HG02642 (cell line): ENCODE measurements around the gene SCLY.

Experiments
- ATAC-seq: cut with Tn5 transposase; IDR thresholded peaks from one replicate; pipeline ENCODE4 v1.9.1; 2021; ENCODE audit warnings: mild to moderate bottlenecking; ENCODE audit not compliant: unreplicated experiment, poor library complexity

SCLY gene

GRCh38 chr2:238134393-238134785 lies 73.6 kb downstream of the SCLY start:
- no peak for ATAC-seq

DNA sequence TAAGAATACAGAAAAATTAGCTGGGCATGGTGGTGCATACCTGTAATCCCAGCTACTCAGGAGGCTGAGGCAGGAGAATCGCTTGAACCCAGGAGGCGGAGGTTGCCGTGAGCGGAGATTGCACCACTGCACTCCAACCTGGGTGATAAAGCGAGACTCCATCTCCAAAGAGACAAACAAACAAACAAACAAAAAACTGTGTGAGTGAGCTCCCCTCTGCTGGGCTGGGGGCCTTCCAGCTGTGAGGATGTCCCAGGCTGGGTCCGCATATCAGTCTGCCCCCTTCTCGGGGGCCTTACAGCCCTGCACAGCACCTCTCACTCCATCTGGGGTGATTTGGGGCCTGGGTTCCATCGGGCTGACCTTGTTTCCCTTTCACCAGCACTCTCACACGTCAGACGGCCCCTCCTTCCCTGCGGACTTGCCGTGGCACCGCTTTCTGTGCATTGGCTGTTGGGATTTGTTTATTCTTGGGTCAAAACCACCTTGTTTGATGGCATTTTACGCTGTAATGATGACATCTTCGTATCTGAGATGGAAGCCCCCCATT lies 74.9 kb downstream of the SCLY start:
- ATAC-seq = no peak

DNA sequence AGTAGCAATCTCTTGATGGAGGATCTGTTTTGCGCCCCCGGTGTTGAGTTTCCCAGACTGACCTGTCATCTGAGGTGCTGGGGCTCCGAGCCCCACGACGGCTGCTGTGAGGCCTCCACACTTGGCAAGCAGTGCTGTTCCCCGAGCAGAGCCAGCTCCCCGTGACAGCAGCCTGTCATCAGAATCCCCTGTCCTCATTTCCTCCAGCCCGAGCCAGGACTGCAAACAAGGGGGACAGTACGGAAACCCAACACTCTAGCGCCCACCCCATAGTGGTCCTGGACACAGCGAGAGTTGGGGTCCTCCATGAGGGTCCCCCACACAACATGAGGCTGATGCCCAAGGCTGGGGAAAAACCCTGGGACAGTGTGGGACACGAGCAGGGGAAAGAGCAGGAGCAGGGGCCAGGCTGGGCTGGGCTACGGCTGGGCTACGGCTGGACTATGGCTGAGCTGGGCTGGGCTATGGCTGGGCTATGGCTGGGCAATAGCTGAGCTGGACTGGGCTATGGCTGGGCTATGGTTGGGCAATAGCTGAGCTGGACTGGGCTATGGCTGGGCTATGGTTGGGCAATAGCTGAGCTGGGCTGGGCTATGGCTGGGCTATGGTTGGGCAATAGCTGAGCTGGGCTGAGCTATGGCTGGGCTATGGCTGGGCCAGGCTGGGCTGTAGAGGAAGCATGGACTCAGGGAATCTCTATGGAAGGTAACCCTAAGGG lies 76.2 kb downstream of the SCLY start:
- no peak for ATAC-seq

DNA sequence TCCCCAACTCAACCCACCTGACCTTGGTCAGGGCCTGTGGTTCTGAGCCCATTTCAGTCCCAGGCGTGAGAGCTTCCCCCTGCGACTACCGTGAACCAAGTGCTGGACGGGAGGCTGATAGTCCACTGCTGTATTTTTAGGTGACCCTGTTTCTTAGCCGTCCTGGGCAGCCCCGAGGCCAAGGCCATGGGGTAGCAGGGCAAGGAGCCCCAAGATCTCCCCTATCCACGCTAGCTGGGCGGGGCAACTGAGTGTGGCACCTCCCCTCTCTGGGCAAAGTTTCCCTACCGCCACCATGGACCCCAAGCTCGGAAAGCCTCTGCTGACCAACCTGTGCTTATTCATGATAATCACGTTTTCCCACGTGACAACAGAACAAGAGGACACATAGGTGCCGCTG lies 77.1 kb downstream of the SCLY start:
- no peak for ATAC-seq

DNA sequence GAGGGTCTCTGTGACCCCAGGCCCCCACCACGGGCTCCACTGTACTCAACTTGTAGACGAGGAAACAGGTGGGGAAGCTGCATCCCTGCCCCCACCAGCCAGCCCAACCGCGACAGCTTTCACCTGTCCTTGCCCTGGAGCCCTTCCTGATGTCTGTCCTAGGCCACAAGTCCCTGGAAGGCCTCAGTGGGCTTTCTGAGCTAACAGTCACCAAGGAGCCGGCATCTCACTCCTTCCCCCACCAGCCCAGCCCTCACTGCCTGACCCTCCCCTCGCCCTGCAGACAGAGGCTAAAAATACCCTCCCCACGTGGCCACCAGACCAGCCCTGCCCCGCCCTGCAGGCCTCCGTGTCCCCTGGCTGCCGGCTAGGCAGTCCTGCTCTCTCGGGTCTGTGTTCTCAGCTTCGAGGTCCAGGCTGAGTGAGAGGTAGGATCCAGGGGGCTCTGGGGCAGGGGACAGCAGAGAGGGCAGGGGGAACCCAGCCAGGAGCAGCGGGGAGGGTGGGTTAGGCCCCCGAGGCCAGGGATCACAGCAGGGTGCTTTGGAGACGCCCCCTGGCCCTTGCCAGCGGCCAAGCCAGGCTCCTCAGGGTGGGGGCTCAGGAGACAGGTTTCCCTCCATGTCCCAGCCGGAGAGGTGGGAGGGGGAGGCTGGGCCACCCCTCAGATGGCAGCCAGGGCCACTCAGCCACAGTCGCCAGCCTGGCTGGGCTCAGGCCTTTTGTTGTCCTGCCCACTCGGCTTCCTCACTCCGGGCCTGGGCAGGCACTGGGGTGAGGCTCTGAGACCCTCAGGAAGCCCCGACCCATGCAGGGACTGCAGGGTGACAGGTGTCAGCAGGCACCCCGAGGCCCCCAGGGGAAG lies 77.8 kb downstream of the SCLY start, which contains the start of gene KLHL30:
TSS of gene KLHL30 (plus strand) at position 338 of the 865 bp plus-strand sequence. CDS start 2,087 bp downstream, outside the sequence.
- ATAC-seq = no peak

DNA sequence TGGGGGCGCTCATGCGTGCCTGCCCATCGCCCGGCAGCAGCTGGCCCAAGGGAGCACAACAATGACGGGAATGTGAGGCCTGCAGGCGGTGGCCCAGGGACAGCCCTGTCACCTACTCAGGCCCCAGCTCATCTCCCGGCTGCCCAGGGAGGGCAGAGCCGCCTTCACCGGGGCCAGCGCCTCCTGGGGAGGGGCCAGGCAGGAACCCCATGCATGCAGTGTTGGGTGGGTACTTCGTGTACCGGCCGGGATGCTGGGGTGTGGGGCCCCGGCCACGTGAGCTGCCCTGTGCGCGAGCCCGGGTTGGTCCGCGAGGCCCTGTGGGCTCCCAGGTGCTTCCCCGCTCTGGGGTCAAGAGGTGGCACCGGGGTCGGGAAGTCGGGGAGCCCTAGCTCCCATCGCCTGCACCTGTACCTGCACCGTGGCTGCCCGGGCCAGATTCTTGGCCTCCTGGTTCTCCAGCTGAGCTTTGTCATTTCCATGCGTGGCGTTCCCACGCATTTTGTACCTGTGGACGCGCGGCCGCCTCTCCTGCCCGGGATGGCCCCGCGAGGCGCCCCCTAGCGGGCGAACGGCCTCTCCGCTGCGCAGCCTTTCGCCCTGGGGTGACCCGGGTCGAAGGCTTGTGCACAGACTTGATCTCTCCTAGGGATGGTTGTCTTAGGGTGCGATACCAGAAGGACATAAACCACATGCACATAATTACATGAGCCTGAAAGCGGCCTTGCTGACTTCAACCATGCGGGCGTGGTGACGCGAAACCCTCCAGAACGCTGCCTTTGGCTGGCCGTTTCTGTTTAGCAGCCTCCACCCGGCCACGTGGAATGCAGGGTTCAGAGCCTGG lies 78.6 kb downstream of the SCLY start:
- ATAC-seq = no peak

GRCh38 chr2:238140040-238140439 lies 79.2 kb downstream of the SCLY start:
- no peak for ATAC-seq

DNA sequence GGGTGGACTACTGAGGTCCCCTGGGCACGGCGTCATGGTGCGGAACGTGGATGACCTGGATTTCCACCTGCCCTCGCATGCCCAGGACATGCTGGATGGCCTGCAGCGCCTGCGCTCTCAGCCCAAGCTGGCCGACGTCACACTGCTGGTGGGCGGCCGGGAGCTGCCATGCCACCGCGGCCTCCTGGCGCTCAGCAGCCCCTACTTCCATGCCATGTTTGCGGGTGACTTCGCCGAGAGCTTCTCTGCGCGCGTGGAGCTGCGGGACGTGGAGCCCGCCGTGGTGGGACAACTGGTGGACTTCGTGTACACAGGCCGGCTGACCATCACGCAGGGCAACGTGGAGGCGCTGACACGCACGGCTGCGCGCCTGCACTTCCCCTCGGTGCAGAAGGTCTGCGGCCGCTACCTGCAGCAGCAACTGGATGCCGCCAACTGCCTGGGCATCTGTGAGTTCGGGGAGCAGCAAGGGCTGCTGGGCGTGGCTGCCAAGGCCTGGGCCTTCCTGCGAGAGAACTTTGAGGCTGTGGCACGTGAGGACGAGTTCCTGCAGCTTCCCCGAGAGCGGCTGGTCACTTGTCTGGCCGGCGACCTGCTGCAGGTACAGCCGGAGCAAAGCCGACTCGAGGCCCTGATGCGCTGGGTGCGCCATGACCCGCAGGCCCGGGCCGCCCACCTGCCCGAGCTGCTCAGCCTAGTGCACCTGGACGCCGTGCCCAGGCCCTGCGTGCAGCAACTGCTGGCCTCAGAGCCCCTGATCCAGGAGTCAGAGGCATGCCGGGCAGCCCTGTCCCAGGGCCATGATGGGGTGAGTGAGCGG lies 80.1 kb downstream of the SCLY start:
- no peak for ATAC-seq

- no peak for ATAC-seq
These were observed 80.9 kb downstream of the SCLY start for GRCh38 chr2:238141541-238142318.

DNA sequence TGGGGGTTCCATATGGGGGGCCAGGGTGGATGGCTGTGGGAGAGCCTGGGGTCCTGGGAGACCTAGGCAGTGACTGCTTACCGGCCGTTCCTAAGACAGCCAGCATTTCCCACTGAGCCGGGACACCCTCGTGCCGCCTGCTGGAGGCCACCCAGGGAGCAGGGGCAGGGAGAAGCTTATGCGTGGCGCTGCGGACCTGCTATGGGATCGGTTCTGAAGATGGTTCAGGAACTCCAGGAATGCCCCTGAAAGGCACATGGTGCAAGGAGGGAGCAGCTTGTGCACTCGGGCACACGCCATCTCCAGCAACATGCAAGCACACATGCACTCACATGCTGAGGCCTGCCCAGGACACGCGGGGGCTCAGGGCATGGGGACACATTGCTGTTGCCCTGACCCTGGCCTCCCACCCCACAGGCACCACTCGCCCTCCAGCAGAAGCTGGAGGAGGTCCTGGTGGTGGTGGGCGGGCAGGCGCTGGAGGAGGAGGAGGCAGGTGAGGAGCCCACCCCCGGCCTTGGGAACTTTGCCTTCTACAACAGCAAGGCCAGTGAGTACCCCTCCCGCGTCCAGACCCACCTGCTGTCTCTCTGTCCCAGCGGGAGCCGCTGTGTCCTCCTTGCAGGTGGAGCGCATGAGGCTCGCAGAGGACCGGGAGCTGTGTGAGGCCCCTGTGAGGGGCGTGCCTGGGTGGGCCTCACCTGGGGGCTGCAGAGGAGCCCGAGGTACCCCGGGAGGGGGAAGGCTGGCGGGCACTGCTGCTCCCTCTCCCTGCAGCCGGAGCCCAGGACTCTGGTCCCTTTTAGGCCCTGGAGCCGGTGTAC lies 81.8 kb downstream of the SCLY start:
- no peak for ATAC-seq

- ATAC-seq = no peak
These were observed 82.6 kb downstream of the SCLY start for GRCh38 chr2:238143239-238143951.

DNA sequence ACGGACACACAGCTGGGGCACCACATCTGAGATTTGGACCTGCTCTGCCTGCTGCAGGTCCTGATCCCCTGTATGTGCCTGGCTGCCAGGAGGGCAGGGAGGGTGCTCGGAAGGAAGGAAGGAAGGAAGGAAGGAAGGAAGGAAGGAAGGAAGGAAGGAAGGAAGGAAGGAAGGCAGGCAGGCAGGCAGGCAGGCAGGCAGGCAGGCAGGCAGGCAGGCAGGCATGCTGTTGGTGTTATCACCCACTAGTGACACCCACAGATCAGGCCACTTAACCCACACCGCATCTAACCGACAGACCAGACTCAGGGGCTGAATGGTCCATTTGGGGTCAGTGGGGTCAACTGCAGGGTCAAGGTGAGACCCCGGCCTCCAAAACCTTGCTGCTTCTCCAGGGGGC lies 83.5 kb downstream of the SCLY start:
- no peak for ATAC-seq

DNA sequence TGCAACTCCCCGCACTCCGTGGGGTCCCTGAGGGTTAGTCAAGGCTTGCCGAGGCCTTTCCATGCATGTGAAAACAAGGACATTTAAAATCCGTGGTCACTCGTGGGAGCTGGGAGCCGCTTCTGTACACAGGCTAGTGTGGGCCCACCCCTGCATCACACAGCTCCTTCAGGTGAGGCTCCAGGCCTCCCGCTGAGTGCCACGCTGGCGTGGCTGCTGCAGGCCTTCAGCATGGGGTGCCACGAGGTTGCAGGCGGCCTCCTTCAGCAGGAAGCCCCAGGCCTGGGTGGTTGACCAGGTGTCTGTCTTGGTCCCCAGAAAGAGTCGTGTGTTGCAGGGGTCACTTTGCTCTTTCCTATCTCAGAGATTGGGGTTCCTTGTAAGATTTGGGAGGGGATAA lies 84.2 kb downstream of the SCLY start:
- ATAC-seq = no peak

- no peak for ATAC-seq
These were observed 85.0 kb downstream of the SCLY start for GRCh38 chr2:238145851-238146250.

- no peak for ATAC-seq
These were observed 86.2 kb downstream of the SCLY start for GRCh38 chr2:238146884-238147544.

GRCh38 chr2:238148981-238149380 lies 88.2 kb downstream of the SCLY start:
- ATAC-seq = no peak
